ENCODE data around the gene CBFA2T3. TPM values are rescaled to one million over a fixed set of nuclear protein-coding genes. Genes with fewer than 3 reads are reported as not detected.

CBFA2T3 gene
- total and polyA plus RNA-seq, 2 of the 13 experiments (the other 11 are each of a cell fraction or from before 2014, with no cell fraction given) = 0.05 TPM; not detected in 1

DNA sequence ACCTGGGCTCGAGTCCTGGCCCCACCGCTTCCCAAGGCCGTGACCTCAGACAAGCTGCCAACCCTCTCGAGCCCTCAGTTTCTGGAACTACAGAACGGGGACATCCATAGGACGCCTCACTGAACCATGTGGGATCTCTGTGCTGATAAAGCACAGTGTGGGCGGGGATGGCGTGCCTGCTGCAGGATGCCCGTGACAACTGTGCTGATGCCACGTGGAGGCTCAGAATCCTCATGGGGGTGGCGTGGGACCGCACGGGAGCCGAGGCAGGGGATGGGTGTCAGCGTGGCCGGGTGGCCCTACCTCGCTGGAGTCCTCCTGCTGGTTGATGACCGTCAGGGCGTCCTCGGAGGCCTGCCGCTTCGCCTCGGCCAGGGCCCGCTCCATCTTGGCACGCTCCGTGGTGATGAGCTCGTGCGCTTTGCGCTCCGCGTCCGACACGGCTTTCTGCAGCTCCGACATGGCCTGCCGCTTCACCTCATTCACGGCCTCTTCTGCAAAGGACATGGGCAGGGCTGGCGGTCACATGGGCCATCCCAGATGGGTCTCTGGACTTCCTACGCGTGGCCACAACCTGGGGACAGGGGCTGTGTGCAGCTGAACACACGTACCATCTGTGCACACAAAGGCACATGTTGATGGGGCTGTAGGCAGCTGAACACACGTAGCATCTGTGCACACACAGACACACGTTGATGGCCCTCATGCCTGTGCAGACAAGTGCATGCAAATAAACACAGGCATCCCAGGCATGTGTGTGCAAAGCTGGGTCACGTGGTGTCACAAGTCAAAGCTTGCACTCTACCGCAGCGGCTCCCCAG, 97.8 kb downstream of the CBFA2T3 start:
- Histone ChIP-seq H3K4me2 (ENCODE audit: low read depth, low read length) (no peak overlapping the region), H3K27me3 (ENCODE audit: control insufficient read depth in 1 of 2, insufficient read depth in 2 of 2, low read length in 2 of 2) (peaks cover 39 to 96% of the 10 kb centered on the region in 2 experiments), H3K79me2 (ENCODE audit: insufficient read depth, low read length) (no peaks in the 10 kb centered on the region), H3K9me3 (ENCODE audit: low read length) (no peaks in the 10 kb centered on the region), H3K4me3 (replicated peaks in 1 of 3; ENCODE audit: insufficient read depth in 1 of 3, low read depth in 2 of 3, low read length in 3 of 3) (no peak overlapping the region), H2AFZ (ENCODE audit: low read length) (no peak overlapping the region), H3K27ac (ENCODE audit: extremely low read length, insufficient read depth, low read length) (no peak overlapping the region), H3K9ac (ENCODE audit: insufficient read depth, low read depth, low read length) (no peak overlapping the region), H3K36me3 (replicated peaks in 1 of 2; ENCODE audit: control insufficient read depth in 1 of 2, insufficient read depth in 2 of 2, low read length in 2 of 2) (no peaks in the 10 kb centered on the region), H3K4me1 (ENCODE audit: insufficient read depth, low read length) (peaks cover 24% of the 10 kb centered on the region), H4K20me1 (ENCODE audit: insufficient read depth, low read length) (peaks cover 3% of the 10 kb centered on the region; the same call in 1 of the 2 replicates)
- no peak for FAIRE-seq
- BruUV-seq (replicated peaks) = no TSS peak
- peak; percentile 3; the same call in 2 of the 3 replicates for ATAC-seq
- 63% methylated on average over 23 of the region's 45 CpGs for WGBS (ENCODE audit: low lambda C conversion rate)
- in situ Hi-C loops (cut with HindIII; ENCODE audit: extremely low pct_ligation_motif_present, low pct_unique_long_range_greater_than_20kb) (no loop called here), intact Hi-C loops (cut with micrococcal nuclease; ENCODE audit: unreplicated experiment) (no loop called here)
- ChIA-PET CTCF (ENCODE audit: low intra/inter-chr PET ratio, low total read pairs) (no interaction called here), POLR2A (no interaction called here)
- no peak for DNase-seq (ENCODE audit: low spot score)
- TF ChIP-seq, protein P1, sequence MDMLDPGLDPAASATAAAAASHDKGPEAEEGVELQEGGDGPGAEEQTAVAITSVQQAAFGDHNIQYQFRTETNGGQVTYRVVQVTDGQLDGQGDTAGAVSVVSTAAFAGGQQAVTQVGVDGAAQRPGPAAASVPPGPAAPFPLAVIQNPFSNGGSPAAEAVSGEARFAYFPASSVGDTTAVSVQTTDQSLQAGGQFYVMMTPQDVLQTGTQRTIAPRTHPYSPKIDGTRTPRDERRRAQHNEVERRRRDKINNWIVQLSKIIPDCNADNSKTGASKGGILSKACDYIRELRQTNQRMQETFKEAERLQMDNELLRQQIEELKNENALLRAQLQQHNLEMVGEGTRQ (IDR thresholded peaks at IDR 0.05; ENCODE audit: low read depth, low read length) = peak; percentile 81
- TF ChIP-seq, protein P1 (CRISPR knock-in tag; IDR thresholded peaks at IDR 0.05; ENCODE audit: borderline replicate concordance) = no peak
- no peak for TF ChIP-seq NCOA2 (CRISPR knock-in tag; IDR thresholded peaks at IDR 0.05)
- TF ChIP-seq DNMT1 (CRISPR knock-in tag; IDR thresholded peaks at IDR 0.05) = 0 out of 2 replicates have a peak, but pooled peaks have one; percentile 20
- TF ChIP-seq NFE2 (CRISPR knock-in tag; IDR thresholded peaks at IDR 0.05) = no peak
- TF ChIP-seq, protein P2, sequence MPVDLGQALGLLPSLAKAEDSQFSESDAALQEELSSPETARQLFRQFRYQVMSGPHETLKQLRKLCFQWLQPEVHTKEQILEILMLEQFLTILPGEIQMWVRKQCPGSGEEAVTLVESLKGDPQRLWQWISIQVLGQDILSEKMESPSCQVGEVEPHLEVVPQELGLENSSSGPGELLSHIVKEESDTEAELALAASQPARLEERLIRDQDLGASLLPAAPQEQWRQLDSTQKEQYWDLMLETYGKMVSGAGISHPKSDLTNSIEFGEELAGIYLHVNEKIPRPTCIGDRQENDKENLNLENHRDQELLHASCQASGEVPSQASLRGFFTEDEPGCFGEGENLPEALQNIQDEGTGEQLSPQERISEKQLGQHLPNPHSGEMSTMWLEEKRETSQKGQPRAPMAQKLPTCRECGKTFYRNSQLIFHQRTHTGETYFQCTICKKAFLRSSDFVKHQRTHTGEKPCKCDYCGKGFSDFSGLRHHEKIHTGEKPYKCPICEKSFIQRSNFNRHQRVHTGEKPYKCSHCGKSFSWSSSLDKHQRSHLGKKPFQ (CRISPR knock-in tag; IDR thresholded peaks at IDR 0.05; ENCODE audit: insufficient replicate concordance) = no peak
- 0 out of 2 replicates have a peak, but pooled peaks have one; percentile 9 for TF ChIP-seq ZNF563 (CRISPR knock-in tag; IDR thresholded peaks at IDR 0.05)
- TF ChIP-seq ZNF564 (CRISPR knock-in tag; IDR thresholded peaks at IDR 0.05) = no peak
- TF ChIP-seq, protein P3, sequence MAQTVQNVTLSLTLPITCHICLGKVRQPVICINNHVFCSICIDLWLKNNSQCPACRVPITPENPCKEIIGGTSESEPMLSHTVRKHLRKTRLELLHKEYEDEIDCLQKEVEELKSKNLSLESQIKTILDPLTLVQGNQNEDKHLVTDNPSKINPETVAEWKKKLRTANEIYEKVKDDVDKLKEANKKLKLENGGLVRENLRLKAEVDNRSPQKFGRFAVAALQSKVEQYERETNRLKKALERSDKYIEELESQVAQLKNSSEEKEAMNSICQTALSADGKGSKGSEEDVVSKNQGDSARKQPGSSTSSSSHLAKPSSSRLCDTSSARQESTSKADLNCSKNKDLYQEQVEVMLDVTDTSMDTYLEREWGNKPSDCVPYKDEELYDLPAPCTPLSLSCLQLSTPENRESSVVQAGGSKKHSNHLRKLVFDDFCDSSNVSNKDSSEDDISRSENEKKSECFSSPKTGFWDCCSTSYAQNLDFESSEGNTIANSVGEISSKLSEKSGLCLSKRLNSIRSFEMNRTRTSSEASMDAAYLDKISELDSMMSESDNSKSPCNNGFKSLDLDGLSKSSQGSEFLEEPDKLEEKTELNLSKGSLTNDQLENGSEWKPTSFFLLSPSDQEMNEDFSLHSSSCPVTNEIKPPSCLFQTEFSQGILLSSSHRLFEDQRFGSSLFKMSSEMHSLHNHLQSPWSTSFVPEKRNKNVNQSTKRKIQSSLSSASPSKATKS (CRISPR knock-in tag; IDR thresholded peaks at IDR 0.05) = no peak
- TF ChIP-seq BHLHE40 (IDR thresholded peaks at IDR 0.05; ENCODE audit: low read length) = peak; percentile 39; the same call in 1 of the 2 replicates
- TF ChIP-seq, protein P4, sequence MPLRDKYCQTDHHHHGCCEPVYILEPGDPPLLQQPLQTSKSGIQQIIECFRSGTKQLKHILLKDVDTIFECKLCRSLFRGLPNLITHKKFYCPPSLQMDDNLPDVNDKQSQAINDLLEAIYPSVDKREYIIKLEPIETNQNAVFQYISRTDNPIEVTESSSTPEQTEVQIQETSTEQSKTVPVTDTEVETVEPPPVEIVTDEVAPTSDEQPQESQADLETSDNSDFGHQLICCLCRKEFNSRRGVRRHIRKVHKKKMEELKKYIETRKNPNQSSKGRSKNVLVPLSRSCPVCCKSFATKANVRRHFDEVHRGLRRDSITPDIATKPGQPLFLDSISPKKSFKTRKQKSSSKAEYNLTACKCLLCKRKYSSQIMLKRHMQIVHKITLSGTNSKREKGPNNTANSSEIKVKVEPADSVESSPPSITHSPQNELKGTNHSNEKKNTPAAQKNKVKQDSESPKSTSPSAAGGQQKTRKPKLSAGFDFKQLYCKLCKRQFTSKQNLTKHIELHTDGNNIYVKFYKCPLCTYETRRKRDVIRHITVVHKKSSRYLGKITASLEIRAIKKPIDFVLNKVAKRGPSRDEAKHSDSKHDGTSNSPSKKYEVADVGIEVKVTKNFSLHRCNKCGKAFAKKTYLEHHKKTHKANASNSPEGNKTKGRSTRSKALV (CRISPR knock-in tag; IDR thresholded peaks at IDR 0.05) = 0 out of 2 replicates have a peak, but pooled peaks have one; percentile 1
- TF ChIP-seq FOXC1 (CRISPR knock-in tag; IDR thresholded peaks at IDR 0.05; ENCODE audit: borderline replicate concordance) = no peak
- no peak for TF ChIP-seq ZNF251 (CRISPR knock-in tag; IDR thresholded peaks at IDR 0.05)
- TF ChIP-seq RAD51 (IDR thresholded peaks at IDR 0.05; ENCODE audit: borderline replicate concordance) = peak; percentile 66; the same call in 1 of the 2 replicates

Data from HepG2 (cell line).